ENCODE results near the gene TMEFF2. TPM values are rescaled to one million over a fixed set of nuclear protein-coding genes. Genes with fewer than 3 reads are reported as not detected.

The TMEFF2 gene
- total and polyA plus RNA-seq, 2 experiments from 2014 or later, result 1.7 to 2.2 TPM

- H3F3A ChIP-seq (replicated peaks; ENCODE audit: low read depth), result no peaks in the 10 kb centered on the region
- H3K36me3 Mint-ChIP-seq (ENCODE audit: low read depth), result no peaks in the 10 kb centered on the region
- no peak overlapping the region for H2AFZ ChIP-seq
- H3K27me3 Mint-ChIP-seq (ENCODE audit: insufficient read depth, low read depth, poor library complexity), result no peaks in the 10 kb centered on the region
- no peak for ATAC-seq
- H3K9me3 Mint-ChIP-seq, result no peaks in the 10 kb centered on the region
- H3K27me3 ChIP-seq (ENCODE audit: insufficient read depth), result no peaks in the 10 kb centered on the region
- H3K4me2 ChIP-seq, result no peak overlapping the region
- no peak overlapping the region for H3K4me3 ChIP-seq
- no peak for TF ChIP-seq ETS1 (IDR thresholded peaks at IDR 0.05)
- no peak for TF ChIP-seq ZNF331 (CRISPR knock-in tag; IDR thresholded peaks at IDR 0.05; ENCODE audit: low read depth)
- TF ChIP-seq POLR2AphosphoS5 (IDR thresholded peaks at IDR 0.05; ENCODE audit: low read depth), result no peak
- TF ChIP-seq ZNF462 (CRISPR knock-in tag; IDR thresholded peaks at IDR 0.05), result no peak
- TF ChIP-seq STAT1 (IDR thresholded peaks at IDR 0.05; ENCODE audit: unreplicated experiment), result no peak
- no peak for TF ChIP-seq JUNB (IDR thresholded peaks at IDR 0.05; ENCODE audit: unreplicated experiment)
- no peak for TF ChIP-seq CTCF (conservative IDR thresholded peaks at IDR 0.05; ENCODE audit: low read depth in 2 of 2)
- TF ChIP-seq REST (IDR thresholded peaks at IDR 0.05; ENCODE audit: unreplicated experiment), result no peak
- no peak for TF ChIP-seq ZNF114 (CRISPR knock-in tag; IDR thresholded peaks at IDR 0.05)
- TF ChIP-seq EZH2phosphoT487 (IDR thresholded peaks at IDR 0.05; ENCODE audit: unreplicated experiment), result no peak
- no peak for TF ChIP-seq CREB1 (CRISPR knock-in tag; IDR thresholded peaks at IDR 0.05; ENCODE audit: low read depth)
- H3K4me3 Mint-ChIP-seq, result no peak overlapping the region
- no peaks in the 10 kb centered on the region for H4K20me1 ChIP-seq (replicated peaks; ENCODE audit: insufficient read depth)
- H3K27ac ChIP-seq (ENCODE audit: low read depth), result no peak overlapping the region
- no peaks in the 10 kb centered on the region for H3K4me1 Mint-ChIP-seq
- no peaks in the 10 kb centered on the region for H3K36me3 ChIP-seq (ENCODE audit: insufficient read depth)
- no peaks in the 10 kb centered on the region for H3K4me1 ChIP-seq (ENCODE audit: insufficient read depth)
- H3K79me2 ChIP-seq (replicated peaks; ENCODE audit: insufficient read depth), result no peaks in the 10 kb centered on the region
- DNase-seq (ENCODE audit: low spot score), result no peak
- H3K27ac Mint-ChIP-seq, result no peak overlapping the region
- no peaks in the 10 kb centered on the region for H3K9me2 ChIP-seq (ENCODE audit: insufficient read depth)
Measured at GRCh38 chr2:192165842-192166241, 28.9 kb downstream of the TMEFF2 start.
